ENCODE data around the gene C3orf49. TPM values are rescaled to one million over a fixed set of nuclear protein-coding genes. Genes with fewer than 3 reads are reported as not detected.

The C3orf49 gene
- total RNA-seq, 4 donors from 2014 or later: not detected

DNA sequence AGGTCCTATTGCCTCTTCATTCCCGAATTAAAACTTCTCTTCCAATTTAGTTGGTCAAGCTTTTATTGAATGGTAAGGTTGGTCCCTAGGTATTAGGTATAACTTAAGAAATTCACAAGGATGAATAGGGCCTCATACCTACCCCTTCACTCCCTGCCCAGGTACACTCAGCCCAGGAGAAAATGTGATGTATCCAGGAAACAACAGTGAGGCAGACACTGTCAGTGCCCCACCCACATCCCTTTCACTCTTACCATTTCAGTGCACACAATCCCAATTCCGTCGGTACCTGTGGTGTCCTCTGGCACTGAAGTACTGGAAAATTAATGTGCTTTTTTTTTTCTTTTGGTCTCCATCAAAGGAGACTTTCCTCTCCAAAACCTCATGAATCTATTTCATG, 10.5 kb upstream of the C3orf49 start:
- TF ChIP-seq POLR2AphosphoS5 (IDR thresholded peaks at IDR 0.05) (no peak), POLR2A (IDR thresholded peaks at IDR 0.05) (no peak), EP300 (IDR thresholded peaks at IDR 0.05) (no peak)
- TF ChIP-seq, protein P1, sequence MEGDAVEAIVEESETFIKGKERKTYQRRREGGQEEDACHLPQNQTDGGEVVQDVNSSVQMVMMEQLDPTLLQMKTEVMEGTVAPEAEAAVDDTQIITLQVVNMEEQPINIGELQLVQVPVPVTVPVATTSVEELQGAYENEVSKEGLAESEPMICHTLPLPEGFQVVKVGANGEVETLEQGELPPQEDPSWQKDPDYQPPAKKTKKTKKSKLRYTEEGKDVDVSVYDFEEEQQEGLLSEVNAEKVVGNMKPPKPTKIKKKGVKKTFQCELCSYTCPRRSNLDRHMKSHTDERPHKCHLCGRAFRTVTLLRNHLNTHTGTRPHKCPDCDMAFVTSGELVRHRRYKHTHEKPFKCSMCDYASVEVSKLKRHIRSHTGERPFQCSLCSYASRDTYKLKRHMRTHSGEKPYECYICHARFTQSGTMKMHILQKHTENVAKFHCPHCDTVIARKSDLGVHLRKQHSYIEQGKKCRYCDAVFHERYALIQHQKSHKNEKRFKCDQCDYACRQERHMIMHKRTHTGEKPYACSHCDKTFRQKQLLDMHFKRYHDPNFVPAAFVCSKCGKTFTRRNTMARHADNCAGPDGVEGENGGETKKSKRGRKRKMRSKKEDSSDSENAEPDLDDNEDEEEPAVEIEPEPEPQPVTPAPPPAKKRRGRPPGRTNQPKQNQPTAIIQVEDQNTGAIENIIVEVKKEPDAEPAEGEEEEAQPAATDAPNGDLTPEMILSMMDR (IDR thresholded peaks at IDR 0.05): no peak
- no peaks in the 10 kb centered on the region for H3K4me1 ChIP-seq
- H3K4me3 ChIP-seq: no peak overlapping the region
- H3K9me3 ChIP-seq: peaks cover 0 to 4% (median 0%) of the 10 kb centered on the region in 3 donors
- 81 to 82% methylated on average over 3 of the region's 3 CpGs for WGBS, 2 donors (ENCODE audit: low coverage in 1 of 2)
- no peaks in the 10 kb centered on the region for H3K36me3 ChIP-seq
- H3K27me3 ChIP-seq: no peaks in the 10 kb centered on the region
- no peak overlapping the region for H3K27ac ChIP-seq
- no peak for ATAC-seq

- H3K36me3 ChIP-seq: no peaks in the 10 kb centered on the region
- no peaks in the 10 kb centered on the region for H3K27me3 ChIP-seq
- H3K4me1 ChIP-seq: no peaks in the 10 kb centered on the region
- 81 to 100% methylated on average over 3 to 5 of the region's 6 CpGs for whole genome bisulfite sequencing, 2 donors (ENCODE audit: low coverage in 1 of 2)
- no peak overlapping the region for H3K27ac ChIP-seq
- H3K9me3 ChIP-seq: peaks cover 0 to 4% (median 0%) of the 10 kb centered on the region in 3 donors
- H3K4me3 ChIP-seq: no peak overlapping the region
- no peak for TF ChIP-seq POLR2A (IDR thresholded peaks at IDR 0.05)
- TF ChIP-seq EP300 (IDR thresholded peaks at IDR 0.05): no peak
- TF ChIP-seq, protein P1 (IDR thresholded peaks at IDR 0.05): no peak
- TF ChIP-seq POLR2AphosphoS5 (IDR thresholded peaks at IDR 0.05): no peak
- ATAC-seq: no peak
Observed at GRCh38 chr3:63809607-63810006, 9.5 kb upstream of the C3orf49 start.

DNA sequence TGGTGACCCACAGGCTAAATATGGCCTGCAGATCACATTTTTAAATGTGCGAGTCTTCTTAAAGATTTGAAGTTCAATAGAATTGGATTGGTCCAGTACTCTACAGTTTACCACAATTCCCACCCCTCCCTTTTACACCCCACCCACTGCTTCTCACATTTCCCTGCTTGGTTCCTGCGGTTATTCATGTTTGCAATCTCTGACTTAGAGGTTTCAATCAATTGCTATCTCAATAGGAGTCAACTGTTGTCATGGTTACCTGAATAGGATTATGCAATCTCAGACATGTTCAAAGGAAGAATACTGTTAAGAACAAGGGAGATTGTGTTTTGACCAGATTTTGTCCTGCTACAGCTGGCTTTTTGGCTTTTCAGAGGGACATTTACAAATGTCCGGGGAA, 4.9 kb upstream of the C3orf49 start:
- 74 to 83% methylated on average over 2 to 3 of the region's 3 CpGs for WGBS, 2 donors (ENCODE audit: low coverage in 1 of 2)
- Histone ChIP-seq H3K4me3 (no peak overlapping the region), H3K36me3 (no peaks in the 10 kb centered on the region), H3K9me3 (no peaks in the 10 kb centered on the region), H3K27me3 (no peaks in the 10 kb centered on the region), H3K27ac (no peak overlapping the region), H3K4me1 (peaks cover 0 to 4% (median 0%) of the 10 kb centered on the region in 3 donors)
- no peak for ATAC-seq
- no peak for TF ChIP-seq POLR2AphosphoS5 (IDR thresholded peaks at IDR 0.05)
- TF ChIP-seq, protein P1 (IDR thresholded peaks at IDR 0.05): no peak
- TF ChIP-seq POLR2A (IDR thresholded peaks at IDR 0.05): no peak
- no peak for TF ChIP-seq EP300 (IDR thresholded peaks at IDR 0.05)

- Histone ChIP-seq H3K4me3 (no peak overlapping the region), H3K9me3 (no peaks in the 10 kb centered on the region), H3K27ac (no peak overlapping the region), H3K36me3 (no peaks in the 10 kb centered on the region), H3K4me1 (peaks cover 0 to 4% (median 0%) of the 10 kb centered on the region in 3 donors), H3K27me3 (no peaks in the 10 kb centered on the region)
- no peak for ATAC-seq
- TF ChIP-seq EP300 (IDR thresholded peaks at IDR 0.05) (no peak), POLR2AphosphoS5 (IDR thresholded peaks at IDR 0.05) (no peak), POLR2A (IDR thresholded peaks at IDR 0.05) (no peak)
- TF ChIP-seq, protein P1 (IDR thresholded peaks at IDR 0.05): no peak
- 82 to 89% methylated on average over 5 of the region's 5 CpGs for WGBS, 2 donors (ENCODE audit: low coverage in 1 of 2)
Observed at GRCh38 chr3:63817225-63817624, 1.9 kb upstream of the C3orf49 start.

DNA sequence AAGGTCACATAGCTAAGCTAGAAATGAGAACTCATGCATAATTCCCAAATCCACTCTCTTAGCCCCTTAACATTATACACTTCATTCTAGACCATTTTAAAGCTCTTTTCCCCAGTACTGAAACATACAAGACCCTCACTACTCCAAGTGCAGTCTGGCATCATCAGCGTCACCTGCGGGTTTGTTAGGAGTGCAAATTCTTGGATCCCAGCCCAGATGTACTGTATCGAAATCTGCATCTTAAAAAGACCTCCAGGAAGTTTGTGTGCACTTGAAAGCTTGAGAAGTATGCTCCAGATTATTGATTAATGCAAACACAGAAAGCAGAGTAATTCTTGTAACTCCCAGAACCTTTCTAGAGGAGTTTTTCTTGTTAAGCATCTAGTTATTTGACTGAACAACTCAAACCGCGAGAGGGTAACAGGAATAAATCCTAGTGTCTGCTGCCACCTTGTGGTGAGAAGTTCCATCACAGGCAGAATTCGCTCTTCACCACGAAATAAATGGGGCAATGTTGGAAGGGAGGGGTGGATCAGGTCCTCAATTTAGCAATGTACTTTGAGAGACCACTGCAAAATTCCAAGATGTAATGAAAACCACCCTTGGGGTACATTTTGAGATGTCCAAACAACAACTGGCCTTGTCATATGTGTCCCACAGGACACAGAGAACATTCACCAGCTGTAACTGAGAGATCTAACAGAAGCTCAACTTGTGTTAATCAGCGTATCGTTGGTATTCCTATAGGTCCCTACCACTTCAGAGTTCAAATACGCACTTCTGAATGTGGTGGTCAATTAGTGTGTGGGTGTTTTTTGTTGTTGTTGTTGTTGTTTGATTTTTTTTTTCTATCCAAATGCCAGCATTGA, 583 bp upstream of the C3orf49 start:
- H3K4me3 ChIP-seq: no peak overlapping the region
- ATAC-seq: no peak
- TF ChIP-seq, protein P1 (IDR thresholded peaks at IDR 0.05): peak; percentile 80 to 85 (median 81)
- TF ChIP-seq POLR2AphosphoS5 (IDR thresholded peaks at IDR 0.05): no peak
- no peak for TF ChIP-seq EP300 (IDR thresholded peaks at IDR 0.05)
- no peak for TF ChIP-seq POLR2A (IDR thresholded peaks at IDR 0.05)
- peaks cover 0 to 4% (median 0%) of the 10 kb centered on the region in 3 donors for H3K4me1 ChIP-seq
- no peak overlapping the region for H3K27ac ChIP-seq
- no peaks in the 10 kb centered on the region for H3K36me3 ChIP-seq
- WGBS, 2 donors (ENCODE audit: low coverage in 1 of 2): 11 to 26% methylated on average over 10 of the region's 10 CpGs
- no peaks in the 10 kb centered on the region for H3K27me3 ChIP-seq
- no peaks in the 10 kb centered on the region for H3K9me3 ChIP-seq
